Iris pigment epithelial cell (primary cell): ENCODE results near the gene OR4M2.
"Not testable (repeated sequence)": the region's sequence is repeated elsewhere in the genome, so short reads cannot be mapped to it uniquely, and the experiment has no call there.

Experiments used
- DNase-seq: peaks from one replicate; pipeline ENCODE4 v3.0.0-alpha.2; 2011; ENCODE audit warnings: low read depth

The OR4M2 gene

GRCh38 chr15:22080227-22080626 lies at the start of gene OR4M2:
Gene OR4M2 (plus strand): TSS chr15:22080527. CDS start chr15:22080625, 98 bp downstream.
- not testable (repeated sequence) for DNase-seq

GRCh38 chr15:22069267-22069666 lies 11.1 kb upstream of the OR4M2 start:
- DNase-seq: not testable (repeated sequence)

GRCh38 chr15:22081386-22081785 lies 1.1 kb downstream of the OR4M2 start:
- DNase-seq: not testable (repeated sequence)

- not testable (repeated sequence) for DNase-seq
Observed at GRCh38 chr15:22098616-22099253, 18.4 kb downstream of the OR4M2 start.

GRCh38 chr15:22099289-22099891 lies 19.1 kb downstream of the OR4M2 start:
- not testable (repeated sequence) for DNase-seq

- not testable (repeated sequence) for DNase-seq
Observed at GRCh38 chr15:22122033-22122432, 41.7 kb downstream of the OR4M2 start.
